HG02884 (cell line): ENCODE data around the gene EBNA1BP2.
"Not testable (repeated sequence)": the region's sequence is repeated elsewhere in the genome, so short reads cannot be mapped to it uniquely, and the experiment has no call there.

ENCODE experiments used
- ATAC-seq: cut with Tn5 transposase; IDR thresholded peaks from one replicate; pipeline ENCODE4 v1.9.1; 2021; ENCODE audit warnings: mild to moderate bottlenecking, moderate library complexity; ENCODE audit not compliant: unreplicated experiment

EBNA1BP2 gene

DNA sequence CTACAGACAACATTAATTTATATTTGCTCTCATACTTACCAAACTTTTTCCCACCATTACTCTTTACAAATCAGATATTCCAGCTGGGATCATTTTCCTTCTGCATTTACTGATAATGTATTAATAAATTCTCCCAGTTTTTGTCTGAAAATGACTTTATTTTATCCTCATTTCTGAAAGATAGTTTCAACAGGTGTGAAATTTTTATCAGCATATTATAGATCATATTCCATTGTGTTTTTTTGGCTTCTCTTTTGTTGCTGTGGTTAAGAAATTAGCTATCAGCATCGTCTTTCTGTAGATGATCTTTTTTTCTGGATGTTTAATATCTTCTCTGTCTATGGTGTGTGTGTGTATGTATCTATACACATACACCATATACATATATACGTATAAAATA is 2.8 kb upstream of the EBNA1BP2 start:
- no peak for ATAC-seq

DNA sequence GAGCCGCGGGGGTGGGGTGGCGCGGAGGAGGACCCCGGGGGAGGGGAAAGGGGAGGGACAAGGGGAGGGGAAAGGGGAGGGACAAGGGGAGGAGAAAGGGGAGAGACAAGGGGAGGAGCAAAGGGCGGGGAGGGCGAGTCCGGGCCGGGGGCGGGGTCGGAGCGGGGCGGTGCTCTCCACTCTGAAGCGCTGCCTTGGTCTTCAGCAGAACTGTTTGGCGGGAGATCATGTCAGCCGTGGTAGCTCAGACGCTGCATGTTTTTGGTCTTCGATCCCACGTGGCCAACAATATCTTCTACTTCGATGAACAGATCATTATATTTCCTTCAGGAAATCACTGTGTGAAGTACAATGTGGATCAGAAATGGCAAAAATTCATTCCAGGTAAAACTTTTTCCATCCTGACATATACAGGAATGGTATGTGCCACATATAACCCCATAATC is 460 bp upstream of the EBNA1BP2 start:
- peak; percentile 45 for ATAC-seq

DNA sequence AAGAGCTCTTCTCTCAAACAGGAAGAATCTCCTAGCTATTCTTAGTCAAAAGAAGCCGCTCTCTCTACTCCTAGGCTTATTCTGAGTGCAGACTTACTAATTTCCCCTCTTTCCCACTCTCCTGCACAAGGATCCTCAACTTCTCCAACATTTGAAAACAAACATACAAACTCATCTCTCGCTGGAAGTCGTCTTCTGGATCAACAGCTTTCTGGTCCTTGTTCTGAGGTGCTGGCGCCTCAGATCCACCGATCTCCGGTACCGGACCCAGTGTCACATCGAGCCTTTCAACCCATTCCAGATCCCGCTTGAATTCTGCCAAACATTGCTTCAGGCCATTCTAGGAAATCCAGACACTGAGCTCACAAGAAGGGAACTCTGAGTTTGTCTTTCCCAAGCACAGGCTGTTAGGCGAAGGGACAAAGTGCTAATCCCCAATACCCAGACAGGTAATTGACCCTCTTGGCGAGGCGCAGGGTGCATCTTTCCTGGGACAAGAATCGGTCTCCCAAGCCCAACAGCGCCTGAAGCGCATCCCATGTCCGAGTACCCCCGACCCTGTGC is 696 bp downstream of the EBNA1BP2 start:
- ATAC-seq: no peak

DNA sequence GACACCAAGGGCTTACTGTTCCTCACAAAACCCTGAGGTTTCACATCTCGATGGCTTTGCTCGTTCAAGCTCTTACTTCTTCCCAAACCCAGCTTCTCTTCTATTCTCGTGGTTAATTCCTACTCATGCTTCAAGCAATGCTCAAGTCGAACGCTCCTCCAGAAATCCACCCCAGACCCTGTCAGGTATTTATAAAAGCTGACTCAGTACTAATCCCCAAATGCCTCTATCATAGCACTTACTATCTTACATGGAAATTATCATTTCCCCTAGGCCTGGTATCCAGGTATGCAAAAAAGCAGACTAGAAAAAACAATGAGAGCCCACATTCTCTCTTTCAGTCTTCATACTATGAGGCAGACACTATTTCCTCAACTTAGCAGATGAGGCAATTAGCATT is 6.3 kb downstream of the EBNA1BP2 start:
- ATAC-seq: no peak

DNA sequence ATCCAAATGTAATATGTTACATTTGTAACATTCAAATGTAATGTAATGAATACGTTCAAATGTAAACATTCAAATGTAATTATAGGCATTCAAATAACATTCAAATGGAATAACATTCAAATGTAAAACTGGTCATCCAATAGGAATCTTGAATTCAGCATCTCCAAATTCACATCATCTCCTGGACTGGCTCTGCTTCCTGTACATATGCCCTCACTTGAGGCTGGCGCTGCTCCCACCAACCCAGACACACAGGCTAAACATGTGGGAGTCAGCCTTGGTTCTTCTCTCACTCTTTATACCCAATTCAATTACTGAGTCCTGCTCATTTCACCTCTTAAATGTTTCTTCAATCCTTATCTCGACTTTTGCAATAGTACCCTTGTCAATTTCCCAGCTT is 6.9 kb downstream of the EBNA1BP2 start:
- ATAC-seq: no peak

DNA sequence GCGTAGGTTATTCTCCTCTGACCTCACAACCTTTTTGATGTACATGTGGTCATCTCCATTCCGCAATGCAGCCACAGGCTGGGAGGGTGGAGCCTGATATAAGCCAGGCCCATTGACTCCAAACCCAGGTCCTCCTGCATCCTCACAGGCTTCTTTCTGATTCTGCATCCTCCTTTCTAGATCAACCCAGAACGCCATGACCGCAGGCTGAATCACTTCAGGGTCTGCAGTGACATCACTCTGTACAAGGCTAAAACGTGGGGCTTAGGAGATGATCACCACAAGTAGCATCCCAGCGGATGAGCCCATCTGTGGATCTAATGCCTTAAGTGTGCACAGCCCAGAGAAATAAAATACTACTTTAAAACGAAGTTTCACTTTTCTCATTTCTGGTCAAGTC is 16.1 kb downstream of the EBNA1BP2 start:
- ATAC-seq: no peak

DNA sequence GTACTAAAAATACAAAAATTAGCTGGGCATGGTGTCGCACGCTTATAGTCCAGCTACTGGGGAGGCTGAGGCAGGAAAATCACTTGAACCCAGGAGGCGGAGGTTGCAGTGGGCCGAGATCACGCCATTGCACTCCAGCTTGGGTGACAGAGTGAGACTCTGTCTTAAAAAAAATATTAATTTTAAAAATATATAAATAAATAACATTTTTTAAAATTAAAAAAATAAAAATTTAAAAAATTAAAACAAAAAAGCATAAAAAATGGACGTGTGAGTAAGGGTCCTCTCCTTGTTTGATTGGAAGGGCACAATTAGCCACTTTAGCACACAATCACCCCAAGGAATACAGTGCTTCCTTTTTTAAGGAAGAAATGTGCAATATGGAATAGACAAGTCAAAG is 18.6 kb downstream of the EBNA1BP2 start:
- no peak for ATAC-seq

DNA sequence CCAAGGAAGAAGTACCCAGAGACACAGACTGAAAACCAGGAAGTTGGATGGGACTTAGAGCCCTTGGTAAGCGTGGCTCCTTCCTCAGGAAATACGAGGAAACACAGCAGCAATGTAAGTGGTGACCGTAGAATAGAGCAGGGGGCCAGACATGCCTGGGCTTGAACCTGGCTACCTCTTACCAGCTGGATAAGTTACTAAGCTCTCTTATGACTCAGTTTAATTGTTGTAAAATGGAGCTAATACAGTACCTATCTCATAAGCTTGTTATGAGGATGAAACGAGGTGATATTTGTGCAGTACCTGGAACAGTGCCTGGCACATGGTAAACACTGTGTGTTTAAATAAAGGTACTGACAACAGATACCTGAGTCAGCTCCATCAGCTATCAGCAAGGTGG is 19.2 kb downstream of the EBNA1BP2 start:
- ATAC-seq: no peak

DNA sequence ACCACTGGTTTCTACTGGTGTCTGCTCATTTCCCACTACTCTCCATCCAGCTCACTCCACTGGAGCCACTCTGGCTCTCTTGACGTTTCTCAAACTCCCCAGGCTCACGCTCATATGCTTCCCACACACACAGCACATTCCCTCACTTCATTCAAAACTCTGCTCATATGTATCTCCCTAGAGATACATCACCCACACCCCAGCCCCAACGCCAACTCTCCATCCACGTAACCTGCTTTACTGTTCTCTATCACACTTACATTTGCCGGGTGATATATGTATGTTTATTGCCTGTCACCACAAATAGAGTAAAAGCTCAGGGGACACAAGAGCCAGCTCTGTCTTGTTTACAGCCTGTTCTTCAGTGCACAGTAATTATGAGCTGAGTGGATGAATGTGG is 22.2 kb downstream of the EBNA1BP2 start:
- ATAC-seq: no peak

DNA sequence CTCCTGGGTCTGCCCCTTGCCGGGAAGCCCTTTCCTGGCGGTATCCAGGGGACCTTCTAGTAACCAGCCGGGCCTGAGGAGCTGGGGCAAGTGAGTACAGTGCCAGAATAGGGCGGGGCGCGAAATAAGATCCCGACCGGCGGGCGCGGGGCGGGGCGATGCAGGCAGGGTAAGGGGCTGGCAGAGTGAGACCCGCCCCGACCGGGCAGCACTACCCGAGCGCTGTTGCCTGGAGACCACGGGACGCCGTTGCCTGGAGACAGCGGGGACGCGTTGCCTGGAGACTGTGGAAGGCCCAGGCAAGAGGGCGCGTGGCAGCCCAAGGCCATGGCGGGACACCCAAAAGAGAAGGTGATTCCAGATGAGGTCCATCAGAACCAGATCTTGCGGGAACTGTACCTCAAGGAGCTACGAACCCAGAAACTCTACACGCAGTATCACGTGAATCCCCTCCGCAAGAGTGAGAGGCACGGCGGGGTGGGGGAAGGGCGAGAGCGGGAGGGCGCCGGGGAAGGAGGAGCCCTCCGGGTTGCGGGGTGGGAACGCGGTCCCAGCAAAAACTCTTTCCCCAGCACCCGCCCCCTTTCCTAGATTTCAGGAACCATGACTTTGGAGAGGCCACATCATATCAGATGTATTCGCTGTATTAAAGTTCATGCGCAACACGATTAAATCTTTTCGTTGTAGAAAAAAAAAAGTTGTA is 24.3 kb downstream of the EBNA1BP2 start:
- no peak for ATAC-seq

DNA sequence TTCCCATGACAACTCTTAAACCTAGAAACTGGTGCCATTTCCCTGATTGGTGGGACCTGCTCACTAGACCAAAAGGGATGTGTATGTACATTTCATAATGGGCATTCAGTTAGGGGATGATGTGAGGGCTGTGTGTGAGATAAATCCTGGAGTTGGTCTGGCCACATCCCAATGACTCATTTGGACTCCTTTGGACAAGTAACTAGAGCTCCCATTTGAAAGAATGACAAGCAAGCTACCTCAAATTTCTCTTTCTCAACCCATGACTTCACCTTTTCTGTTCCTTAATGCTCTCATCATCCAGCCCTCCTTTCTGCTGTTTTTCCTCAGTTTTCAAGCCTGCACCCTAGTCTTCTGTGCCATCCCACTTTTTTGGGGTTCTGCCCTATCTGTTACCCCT is 27.9 kb downstream of the EBNA1BP2 start:
- ATAC-seq: no peak

DNA sequence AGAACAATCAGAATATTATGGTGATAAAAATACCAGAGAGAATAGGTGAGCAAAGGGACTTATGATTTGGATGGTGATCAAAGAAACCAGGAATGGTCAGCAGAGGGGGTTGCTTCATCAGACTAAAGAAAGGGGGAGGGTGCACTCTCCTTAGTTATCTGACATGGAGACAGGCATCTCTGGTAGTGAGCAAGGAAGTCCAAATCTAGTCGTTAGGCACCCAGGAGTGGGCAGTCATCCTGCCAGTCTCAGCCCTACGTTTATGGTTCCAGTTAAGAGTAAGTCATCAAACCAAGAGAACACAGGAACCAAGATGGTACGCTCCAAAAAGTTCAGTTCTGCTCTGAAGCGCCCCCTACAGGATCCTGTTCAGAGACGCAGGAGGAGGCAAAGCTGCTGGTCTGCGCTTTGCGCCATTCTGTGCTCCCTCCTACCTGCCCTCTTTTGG is 28.6 kb downstream of the EBNA1BP2 start:
- no peak for ATAC-seq

DNA sequence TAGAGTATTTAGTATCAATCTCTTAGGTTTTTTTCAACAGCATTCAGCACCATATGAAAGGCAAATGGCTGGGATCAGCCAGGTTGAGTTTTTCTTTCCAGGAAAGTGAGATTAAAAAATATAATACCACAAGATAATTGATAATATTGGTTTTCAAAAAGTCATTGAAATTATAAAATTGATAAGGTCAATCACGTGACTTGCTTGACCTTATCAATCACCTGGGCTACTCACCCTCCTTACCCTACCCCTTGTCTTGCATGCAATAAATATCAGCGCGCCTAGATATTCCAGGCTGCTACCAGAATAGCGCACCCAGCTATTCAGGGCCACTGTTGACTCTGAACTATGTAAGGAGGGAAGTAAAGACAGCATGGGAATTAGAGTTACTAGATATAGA is 31.5 kb downstream of the EBNA1BP2 start:
- no peak for ATAC-seq

DNA sequence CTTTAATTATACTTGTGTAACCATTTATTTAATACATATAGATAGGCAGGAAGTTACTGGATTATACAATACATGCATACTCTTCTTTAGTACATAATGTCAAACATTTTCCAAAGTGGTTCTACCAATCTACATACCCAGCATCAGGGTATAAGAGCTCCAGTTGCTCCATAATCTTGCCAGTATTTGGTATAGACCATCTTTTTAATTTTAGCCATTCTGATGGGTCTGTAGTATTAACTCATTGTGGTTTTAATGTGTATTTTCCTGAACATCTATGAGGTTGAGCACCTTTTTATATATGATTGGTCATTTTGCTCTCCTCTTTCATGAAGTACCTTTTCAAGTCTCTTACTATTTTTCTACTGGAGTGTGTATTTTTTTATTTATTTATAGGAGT is 32.1 kb downstream of the EBNA1BP2 start:
- ATAC-seq: no peak

DNA sequence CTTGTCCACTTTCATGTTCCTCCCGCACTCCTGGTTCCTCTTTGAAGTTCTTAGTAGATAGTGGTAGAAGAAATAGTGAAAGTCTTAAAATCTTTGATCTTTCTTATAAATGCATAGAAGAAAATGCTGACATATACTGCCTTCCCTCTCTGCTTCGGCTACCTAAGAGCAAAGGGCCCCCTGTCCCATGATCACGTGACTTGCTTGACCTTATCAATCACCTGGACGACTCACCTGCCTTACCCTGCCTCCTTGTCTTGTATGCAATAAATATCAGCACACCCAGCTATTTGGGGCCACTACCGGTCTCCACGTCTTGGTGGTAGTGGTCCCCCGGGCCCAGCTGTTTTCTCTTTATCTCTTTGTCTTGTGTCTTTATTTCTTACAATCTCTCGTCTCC is 32.8 kb downstream of the EBNA1BP2 start:
- not testable (repeated sequence) for ATAC-seq

DNA sequence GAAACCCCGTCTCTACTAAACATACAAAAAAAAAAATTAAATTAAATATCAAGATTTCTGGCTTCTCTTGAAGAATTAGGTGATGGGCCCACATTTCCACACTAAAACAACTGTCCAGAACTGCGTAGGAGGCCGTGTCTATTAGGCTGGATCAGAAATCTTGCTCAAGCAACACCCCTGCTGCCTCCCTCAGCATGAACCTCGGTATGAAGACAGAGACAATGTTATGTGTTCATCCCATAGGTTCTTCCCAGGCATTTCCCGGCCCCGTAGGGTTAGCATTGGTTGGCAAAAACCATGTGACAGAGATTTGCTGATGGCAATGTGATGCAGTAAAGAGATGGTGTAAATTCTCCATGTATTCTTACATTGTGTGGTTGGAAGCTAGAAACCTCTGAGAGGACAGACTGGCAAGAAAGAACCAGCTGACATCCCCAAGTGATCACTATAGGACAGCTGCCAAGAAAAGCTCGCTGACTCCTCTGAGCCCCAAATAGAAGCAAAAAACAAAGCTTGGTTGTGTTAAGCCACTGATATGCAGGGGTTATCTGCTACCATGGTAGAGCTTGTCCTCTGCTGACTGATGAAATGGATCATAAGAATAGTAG is 34.5 kb downstream of the EBNA1BP2 start:
- no peak for ATAC-seq

DNA sequence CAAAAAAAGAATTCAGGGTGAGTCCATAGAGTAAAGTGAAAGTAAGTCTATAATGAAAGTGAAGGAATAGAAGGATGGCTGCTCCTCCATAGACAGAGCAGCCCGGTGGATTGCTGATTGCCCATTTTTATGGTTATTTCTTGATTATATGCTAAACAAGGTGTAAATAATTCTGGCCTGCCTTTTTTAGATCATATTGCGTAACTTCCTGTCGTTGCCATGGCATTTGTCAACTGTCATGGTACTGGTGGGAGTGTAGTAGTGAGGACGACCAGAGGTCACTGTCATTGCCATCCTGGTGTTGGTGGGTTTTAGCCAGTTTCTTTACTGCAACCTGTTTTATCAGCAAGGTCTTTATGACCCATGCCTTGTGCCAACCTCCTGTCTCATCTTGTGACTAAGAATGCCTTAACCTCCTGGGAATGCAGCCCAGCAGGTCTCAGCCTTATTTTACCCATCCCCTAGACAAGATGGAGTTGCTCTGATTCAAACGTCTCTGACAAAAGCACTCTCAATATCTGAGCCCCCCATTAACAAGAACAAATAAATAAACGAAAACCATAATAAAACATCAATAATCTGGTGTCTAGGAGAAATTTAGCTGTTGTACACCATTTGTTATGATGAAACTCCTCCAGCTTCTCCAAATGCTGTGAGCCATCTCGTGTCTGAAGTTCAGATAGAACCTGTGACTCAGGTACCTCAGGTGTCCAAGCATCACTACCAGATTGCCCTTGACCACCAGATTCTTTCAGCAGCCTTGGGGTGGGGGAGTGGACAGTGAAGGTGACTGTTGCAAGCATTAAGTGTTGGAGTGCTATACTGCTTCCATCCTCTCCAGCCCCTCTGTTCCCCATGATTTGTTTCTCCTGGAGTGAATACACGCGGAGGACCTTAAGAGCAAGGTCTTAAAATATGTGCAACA is 36.0 kb downstream of the EBNA1BP2 start:
- no peak for ATAC-seq

DNA sequence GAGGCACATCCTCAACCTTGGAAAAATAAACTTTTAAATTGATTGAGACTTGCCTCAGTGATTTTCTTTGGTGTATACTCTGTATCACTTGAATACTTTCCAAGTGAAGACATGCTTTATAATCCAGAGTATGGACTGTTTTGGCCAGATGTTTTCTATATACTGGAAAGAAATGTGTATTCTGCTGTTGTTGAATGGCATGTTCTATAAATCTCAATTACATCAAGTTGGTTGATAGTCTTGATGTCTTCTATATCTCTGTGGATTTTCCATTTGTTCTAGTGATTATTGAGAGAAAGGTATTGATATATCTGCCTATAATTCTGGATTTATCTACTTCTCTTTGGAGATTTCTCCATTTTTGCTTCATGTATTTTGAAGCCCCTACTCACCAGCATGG is 37.5 kb downstream of the EBNA1BP2 start:
- no peak for ATAC-seq

DNA sequence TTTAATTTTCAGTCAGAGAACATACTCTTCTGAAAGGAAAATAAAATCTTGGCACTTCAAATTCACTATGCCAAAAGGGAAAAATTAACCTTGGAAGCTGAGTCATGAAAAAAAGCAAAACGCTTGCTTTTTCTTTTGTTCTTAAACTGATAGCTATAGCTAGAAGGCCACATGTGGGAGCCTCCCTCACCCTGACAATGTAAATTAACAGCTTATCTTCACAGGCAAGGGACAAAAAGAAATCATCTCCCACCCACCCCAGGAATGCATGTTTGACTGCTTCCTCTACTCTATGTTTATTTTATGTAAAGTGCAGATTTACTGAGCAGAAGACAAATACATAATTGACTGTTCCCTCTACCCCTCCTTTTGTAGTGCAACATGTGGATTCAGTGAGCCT is 38.0 kb downstream of the EBNA1BP2 start:
- no peak for ATAC-seq

DNA sequence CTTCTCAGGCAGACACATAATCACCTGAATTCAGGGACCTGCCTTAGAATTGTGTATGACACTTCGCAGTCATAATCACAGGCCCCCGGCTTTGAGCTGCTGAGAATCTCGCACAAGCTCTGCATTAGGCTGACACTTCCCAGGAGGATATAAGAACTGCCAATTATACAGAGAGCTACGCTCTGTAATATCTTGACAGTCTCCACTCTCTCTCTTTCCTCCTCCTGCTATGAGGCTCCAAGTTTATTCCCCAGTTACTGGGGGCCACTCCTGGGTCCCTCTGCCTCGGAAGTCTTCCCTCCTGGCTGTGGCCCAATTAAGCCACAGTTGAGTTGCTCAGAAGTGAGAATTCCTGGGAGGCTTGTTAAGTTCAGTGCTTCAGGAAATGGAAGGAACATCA is 42.7 kb downstream of the EBNA1BP2 start:
- ATAC-seq: no peak

DNA sequence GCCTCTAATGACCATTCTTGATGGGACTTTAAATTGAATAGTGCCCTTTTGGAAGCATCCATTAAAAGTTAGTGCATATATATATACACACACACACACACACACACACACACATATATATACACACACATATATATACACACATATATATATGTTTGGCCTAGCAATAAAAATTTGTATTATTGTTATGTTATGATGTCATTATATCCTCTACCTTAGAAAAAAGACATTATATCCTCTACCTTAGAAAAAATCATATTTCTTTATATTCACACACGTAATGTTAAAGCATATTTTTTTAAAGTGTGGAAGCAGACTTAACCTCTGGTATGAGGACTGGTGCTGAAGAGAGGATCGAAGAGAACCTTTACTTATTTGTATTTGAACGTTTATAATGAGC is 43.3 kb downstream of the EBNA1BP2 start:
- no peak for ATAC-seq
